ENCODE measurements around the gene BHLHE23.

DNA sequence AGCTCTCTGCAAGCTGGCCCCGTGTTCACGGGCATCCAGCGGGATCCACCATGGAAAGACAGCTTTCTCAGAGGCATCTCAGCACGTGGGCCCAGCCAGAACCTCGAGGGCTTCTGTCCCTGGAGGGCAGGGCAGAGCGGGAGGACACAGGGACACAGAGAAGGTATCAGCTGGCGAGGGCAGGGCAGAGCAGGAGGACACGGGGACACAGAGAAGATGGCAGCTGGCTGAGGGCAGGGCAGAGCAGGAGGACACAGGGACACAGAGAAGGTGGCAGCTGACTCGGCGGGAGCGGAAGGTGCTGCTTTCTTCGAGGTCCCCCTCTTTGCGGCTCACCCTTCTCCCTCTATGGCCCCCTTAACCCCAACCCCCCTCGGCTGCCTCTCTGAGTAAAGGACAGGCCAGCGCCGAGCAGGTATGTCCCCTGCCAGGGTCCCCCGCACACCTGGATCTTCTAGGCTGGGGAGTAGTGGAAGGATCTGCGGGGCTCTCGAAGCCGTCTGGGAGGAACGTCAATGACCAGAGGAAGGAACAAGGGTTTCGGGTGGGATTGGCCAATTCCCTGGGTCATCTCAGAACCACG lies 28.9 kb upstream of the BHLHE23 start:
- TF ChIP-seq ESRRG (CRISPR knock-in tag; IDR thresholded peaks at IDR 0.05) (no peak), ISL1 (CRISPR knock-in tag; IDR thresholded peaks at IDR 0.05) (no peak), PPARA (CRISPR knock-in tag; IDR thresholded peaks at IDR 0.05; ENCODE audit: borderline replicate concordance) (no peak), ZC3H10 (CRISPR knock-in tag; IDR thresholded peaks at IDR 0.05) (no peak), RARB (CRISPR knock-in tag; IDR thresholded peaks at IDR 0.05) (no peak), ZFP30 (CRISPR knock-in tag; IDR thresholded peaks at IDR 0.05) (no peak), TSHZ2 (CRISPR knock-in tag; IDR thresholded peaks at IDR 0.05) (no peak), SNAI2 (CRISPR knock-in tag; IDR thresholded peaks at IDR 0.05) (no peak)
- TF ChIP-seq, protein P1, sequence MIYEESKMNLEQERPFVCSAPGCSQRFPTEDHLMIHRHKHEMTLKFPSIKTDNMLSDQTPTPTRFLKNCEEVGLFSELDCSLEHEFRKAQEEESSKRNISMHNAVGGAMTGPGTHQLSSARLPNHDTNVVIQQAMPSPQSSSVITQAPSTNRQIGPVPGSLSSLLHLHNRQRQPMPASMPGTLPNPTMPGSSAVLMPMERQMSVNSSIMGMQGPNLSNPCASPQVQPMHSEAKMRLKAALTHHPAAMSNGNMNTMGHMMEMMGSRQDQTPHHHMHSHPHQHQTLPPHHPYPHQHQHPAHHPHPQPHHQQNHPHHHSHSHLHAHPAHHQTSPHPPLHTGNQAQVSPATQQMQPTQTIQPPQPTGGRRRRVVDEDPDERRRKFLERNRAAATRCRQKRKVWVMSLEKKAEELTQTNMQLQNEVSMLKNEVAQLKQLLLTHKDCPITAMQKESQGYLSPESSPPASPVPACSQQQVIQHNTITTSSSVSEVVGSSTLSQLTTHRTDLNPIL (CRISPR knock-in tag; IDR thresholded peaks at IDR 0.05; ENCODE audit: low read depth): no peak
- TF ChIP-seq, protein P2, sequence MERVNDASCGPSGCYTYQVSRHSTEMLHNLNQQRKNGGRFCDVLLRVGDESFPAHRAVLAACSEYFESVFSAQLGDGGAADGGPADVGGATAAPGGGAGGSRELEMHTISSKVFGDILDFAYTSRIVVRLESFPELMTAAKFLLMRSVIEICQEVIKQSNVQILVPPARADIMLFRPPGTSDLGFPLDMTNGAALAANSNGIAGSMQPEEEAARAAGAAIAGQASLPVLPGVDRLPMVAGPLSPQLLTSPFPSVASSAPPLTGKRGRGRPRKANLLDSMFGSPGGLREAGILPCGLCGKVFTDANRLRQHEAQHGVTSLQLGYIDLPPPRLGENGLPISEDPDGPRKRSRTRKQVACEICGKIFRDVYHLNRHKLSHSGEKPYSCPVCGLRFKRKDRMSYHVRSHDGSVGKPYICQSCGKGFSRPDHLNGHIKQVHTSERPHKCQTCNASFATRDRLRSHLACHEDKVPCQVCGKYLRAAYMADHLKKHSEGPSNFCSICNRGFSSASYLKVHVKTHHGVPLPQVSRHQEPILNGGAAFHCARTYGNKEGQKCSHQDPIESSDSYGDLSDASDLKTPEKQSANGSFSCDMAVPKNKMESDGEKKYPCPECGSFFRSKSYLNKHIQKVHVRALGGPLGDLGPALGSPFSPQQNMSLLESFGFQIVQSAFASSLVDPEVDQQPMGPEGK (CRISPR knock-in tag; IDR thresholded peaks at IDR 0.05; ENCODE audit: borderline replicate concordance): no peak
